GM19324 (cell line): ENCODE results near the gene RTEL1.
"Not testable (repeated sequence)": the region's sequence is repeated elsewhere in the genome, so short reads cannot be mapped to it uniquely, and the experiment has no call there.

ENCODE experiments used
- ATAC-seq: cut with Tn5 transposase; IDR thresholded peaks from one replicate; pipeline ENCODE4 v1.9.1; 2021; ENCODE audit warnings: mild to moderate bottlenecking, moderate library complexity; ENCODE audit not compliant: unreplicated experiment, low FRiP score

Gene RTEL1

GRCh38 chr20:63664861-63665594, 6.9 kb downstream of the RTEL1 start:
- no peak for ATAC-seq

DNA sequence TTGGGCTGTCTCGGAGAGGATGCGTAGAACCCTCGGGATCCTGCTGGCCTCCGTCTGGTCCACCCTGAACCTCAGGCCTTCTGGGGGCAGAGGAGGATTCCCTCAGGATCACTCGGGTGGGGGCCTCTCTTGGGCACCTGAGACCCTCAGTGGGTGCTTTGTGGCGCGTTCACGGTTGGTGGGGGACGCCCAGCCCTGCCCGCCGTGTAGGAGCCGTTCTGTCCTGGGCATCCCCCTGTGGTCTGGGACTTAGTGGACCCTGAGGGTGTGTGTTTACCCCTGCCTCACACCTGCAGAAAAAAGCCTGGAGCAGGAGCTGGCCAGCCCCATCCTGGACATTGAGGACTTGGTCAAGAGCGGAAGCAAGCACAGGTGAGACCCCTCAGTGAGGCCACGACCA, 7.6 kb downstream of the RTEL1 start:
- no peak for ATAC-seq

DNA sequence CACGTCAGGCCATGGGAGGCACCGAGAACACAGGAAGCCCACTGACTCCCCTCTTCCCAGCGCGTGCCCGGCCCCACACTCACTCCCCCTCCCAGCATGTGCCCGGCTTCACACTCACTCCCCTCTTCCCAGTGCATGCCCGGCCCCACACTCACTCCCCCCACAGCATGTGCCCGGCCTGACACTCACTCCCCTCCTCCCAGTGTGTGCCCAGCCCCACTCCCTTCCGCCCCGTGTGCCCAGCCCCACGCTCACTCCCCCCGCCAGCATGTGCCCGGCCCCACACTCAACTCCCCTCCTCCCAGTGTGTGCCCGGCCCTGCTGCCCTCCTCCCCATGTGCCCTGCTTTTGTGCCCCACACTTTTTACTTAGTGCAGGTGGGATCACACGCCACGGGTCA, 9.7 kb downstream of the RTEL1 start:
- ATAC-seq: no peak

DNA sequence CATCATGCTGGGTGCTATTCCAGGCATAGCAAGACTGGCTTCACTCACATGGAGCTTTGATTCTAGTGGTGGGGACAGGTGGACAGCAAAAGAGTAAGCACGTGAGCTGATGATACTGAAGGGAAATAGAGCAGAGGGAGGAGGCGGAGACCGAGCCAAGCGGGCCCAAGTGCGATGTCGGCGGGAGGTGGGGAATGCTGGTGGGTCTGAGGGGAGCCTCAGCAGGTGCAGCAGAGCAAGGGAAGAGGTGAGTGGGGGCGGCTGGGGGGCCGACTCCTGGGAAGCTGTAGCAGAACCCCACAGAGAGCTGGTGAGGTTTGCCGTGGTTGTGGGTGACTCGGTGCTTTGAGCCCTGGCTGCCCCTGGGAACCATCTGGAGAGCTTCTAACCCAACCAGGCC, 10.2 kb downstream of the RTEL1 start:
- ATAC-seq: no peak

DNA sequence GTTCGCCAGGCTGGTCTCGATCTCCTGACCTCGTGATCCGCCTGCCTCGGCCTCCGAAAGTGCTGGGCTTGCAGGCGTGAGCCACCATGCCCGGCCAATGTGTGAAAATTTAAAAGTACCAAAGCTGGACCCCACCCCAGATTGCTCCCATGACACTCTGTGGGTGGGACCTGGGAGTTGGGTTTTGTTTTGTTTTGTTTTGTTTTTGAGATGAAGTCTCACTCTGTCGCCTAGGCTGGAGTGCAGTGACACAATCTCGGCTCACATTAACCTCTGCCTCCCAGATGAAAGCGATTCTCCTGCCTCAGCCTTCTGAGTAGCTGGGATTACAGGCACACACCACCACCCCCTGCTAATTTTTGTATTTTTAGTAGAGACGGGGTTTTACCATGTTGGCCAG, 13.6 kb downstream of the RTEL1 start:
- ATAC-seq: not testable (repeated sequence)

- ATAC-seq: no peak
Observed at GRCh38 chr20:63672666-63673065, 14.6 kb downstream of the RTEL1 start.

DNA sequence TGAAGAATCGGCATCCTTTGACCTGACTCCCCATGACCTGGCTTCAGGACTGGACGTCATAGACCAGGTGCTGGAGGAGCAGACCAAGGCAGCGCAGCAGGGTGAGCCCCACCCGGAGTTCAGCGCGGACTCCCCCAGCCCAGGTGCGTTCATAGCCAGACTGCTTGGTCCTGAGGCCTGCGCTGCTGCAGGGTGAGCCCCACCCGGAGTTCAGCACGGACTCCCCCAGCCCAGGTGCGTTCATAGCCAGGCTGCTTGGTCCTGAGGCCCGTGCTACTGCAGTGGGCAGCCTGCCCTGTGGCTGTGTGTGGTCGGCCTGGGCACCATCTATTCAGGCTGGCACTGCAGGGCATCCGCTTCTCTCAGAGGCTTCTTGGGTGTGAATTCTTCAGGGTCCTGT, 15.8 kb downstream of the RTEL1 start:
- ATAC-seq: no peak

DNA sequence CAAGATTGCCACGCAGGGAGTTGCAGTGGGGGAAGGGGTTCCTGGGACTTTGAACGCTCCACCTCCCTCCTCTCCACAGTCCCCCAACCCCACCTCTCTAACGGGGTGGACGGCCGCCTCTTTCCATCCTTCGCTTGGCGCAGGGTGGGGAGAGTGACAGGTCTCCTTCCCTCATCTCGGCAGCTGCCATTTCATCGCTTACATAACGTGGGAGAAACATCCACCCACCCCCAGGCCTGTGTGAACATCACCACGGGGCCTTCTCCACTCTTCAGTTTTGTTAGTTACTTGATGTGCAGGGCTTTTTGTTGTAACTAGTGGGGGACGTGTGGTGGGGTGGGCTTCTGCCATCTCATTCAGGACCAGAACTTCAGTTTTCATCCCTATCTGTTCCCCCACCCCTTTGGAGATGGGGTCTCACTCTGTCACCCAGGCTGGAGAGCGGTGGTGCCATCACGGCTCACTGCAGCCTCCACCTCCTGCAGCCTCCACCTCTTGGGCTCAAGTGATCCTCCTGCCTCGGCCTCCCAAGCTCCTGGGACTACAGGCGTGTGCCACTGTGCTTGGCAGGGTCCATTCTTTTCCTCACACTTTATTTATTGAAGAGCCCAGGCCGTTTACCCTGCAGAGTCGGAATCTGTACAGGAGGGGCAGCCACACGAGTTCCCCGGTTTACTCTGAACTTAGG, 17.7 kb downstream of the RTEL1 start:
- no peak for ATAC-seq

- no peak for ATAC-seq
Observed at GRCh38 chr20:63678071-63678470, 20.0 kb downstream of the RTEL1 start.

- ATAC-seq: no peak
Observed at GRCh38 chr20:63678667-63679465, 20.8 kb downstream of the RTEL1 start.

DNA sequence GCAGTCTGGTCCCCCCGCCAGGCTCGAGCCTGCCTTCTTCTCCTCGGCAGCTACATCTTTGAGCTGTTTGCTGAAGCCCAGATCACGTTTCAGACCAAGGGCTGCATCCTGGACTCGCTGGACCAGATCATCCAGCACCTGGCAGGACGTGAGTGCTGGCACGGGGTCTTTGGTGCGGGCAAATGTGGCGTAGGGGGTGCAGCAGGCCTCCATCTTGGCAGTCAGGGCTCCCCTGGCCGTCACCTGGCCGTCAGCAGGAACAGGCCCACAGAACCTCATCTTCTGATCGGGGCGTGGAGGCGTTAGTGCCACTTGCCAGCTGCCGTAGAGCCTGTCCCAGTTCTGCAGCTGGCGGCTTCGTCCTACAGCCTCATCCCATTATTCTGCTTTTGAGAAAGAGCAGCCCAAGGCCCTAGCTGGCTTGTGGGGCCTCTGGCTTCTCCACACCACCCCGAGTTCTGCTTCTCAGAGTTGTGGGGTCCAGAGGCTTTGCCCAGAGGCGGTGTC, 21.7 kb downstream of the RTEL1 start:
- ATAC-seq: no peak

GRCh38 chr20:63680427-63680826, 22.3 kb downstream of the RTEL1 start:
- ATAC-seq: no peak

DNA sequence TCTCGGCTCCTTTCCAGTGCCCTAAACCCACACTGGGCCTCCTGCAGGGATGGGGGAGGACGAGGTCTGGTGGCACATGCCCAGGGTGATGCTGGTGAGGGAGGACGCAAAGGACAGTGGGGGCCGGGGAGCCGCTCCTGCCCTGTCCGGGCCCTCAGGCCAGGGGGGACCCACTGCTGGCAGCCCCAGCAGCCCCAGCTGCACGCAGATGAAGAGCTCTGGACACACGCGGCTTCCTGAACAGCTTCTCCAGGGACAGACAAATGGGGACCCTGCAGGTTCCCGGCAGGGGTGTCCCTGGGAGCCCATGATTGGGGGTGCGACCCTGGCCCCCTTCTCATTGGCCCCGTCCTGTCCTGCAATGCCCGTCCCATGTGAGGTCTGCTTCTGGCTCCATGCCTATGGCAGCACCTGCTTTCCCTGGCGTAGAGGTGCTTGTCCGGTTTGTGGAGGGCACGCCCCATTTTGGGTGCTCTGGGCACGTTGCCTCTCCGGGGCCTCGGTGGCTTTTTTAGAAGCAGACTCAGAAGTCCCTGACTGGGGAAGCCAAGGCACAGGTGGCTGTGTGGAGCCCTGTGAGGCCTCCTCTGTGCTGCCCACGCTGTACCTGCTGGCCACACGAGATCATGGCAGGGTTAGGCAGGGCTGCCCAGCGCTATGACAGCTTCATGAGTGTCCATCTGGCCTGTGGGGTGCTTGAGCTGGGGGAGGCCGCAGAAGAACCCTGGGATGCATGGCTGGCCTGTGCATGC, 22.9 kb downstream of the RTEL1 start:
- no peak for ATAC-seq

GRCh38 chr20:63681609-63682142, 23.6 kb downstream of the RTEL1 start:
- ATAC-seq: no peak

GRCh38 chr20:63682384-63683139, 24.4 kb downstream of the RTEL1 start:
- ATAC-seq: no peak

DNA sequence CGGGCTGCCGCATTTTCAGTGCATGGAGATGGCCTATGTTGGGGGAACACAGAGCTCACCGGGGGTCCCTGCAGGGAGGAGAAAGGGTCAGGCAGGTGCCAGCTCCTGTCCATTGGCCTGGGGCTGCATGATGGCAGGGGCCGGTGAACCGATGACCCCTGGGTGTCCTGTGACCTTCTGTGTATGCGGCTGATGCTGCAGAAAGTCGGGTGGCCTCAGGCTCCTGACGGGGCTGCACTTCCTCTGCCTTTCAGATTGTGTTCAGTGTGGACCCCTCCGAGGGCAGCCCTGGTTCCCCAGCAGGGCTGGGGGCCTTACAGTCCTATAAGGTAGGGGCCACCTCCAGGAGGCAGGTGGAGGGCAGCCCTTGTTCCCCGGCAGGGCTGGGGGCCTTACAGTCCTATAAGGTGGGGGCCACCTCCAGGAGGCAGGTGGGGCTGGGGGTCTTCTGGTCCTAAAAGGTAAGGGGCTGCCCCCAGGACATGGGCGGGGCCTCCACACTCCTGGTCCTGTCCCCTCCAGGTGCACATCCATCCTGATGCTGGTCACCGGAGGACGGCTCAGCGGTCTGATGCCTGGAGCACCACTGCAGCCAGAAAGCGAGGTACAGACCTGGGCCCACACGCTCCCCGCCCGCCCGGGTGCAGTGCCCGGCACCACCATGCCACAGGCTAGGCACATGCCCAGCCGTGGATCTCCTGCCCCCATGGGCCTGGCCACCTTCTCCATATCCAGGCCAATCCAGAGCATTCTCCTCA, 27.3 kb downstream of the RTEL1 start:
- no peak for ATAC-seq

GRCh38 chr20:63686094-63686491, 28.0 kb downstream of the RTEL1 start:
- ATAC-seq: no peak

DNA sequence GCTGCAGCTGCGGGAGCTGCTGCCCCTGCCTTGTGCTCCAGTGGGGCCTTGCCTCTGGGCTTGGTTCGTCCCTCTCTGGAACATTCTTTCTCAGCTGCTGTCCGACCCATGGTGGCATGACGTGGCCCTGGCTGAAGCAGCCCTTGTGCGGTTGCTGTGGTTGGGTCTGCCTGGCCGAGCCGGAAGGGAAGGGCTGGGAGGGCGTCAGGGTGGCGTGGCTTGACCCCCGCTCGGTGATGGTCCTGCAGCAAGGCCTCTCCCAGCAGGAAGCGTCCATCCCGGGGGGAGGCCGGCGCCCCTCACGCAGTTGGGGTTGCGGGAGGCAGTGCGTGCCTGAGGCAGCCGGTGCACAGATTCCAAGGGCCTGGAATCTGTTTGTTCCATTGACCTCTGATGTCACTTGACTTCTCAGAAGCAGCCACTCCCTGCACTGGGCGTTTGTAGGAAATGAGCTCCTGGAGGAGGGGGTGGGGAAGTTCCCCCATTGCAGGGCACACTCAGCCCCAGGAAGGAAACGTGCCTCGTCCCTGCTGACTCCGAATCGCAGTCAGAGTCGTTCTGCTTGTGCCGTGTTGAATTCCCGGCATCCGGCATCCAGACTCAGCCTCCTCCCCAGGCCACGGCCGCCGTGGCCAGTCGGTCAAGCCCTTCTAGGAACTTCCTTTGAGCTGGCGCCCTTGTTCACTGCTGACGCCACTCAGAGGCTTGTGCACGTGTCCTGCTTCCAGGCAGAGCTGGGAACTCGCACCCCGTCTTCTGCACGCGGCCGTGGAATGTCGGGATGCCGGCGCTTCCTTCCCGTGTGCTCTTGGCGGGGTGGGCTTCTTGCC, 28.6 kb downstream of the RTEL1 start:
- no peak for ATAC-seq
